H1 (cell line): ENCODE data around the gene MRPS35.

ENCODE experiments used
- BACH1 ChIP-seq: IDR thresholded peaks from 2 replicates; pipeline ENCODE4 v1.6.1; 2012; ENCODE audit warnings: low read length, improper control_type of control experiment
- CTCF ChIP-seq, 3 experiments: IDR thresholded peaks; 1 replicate in 2 of 3; 2 replicates in 1 of 3; pipeline versions ENCODE4 v1.5.1 to v1.6.1; 2011; ENCODE audit warnings: low read length in 3 of 3, mild to moderate bottlenecking in 3 of 3, inconsistent platforms in 2 of 3, low read depth in 1 of 3, moderate library complexity in 1 of 3; ENCODE audit not compliant: insufficient read depth in 1 of 3; ENCODE audit errors: control extremely low read depth in 1 of 3
- GABPA ChIP-seq: IDR thresholded peaks from 2 replicates; pipeline ENCODE4 v1.6.1; 2011; ENCODE audit warnings: mild to moderate bottlenecking, low read length, moderate library complexity, borderline replicate concordance; ENCODE audit not compliant: insufficient read depth
- POLR2A ChIP-seq, 2 experiments: IDR thresholded peaks; 1 replicate in 1 of 2; 2 replicates in 1 of 2; pipeline ENCODE4 v1.6.1; 2011; ENCODE audit warnings: low read depth in 2 of 2, low read length in 2 of 2, mild to moderate bottlenecking in 2 of 2; ENCODE audit errors: control extremely low read depth in 1 of 2
- RNF2 ChIP-seq: fragments of 200-900, 300-1000 bp; sonication (generic); IDR thresholded peaks from 2 replicates; pipeline ENCODE4 v1.7.1; 2016; ENCODE audit warnings: borderline replicate concordance, low read depth, mild to moderate bottlenecking, antibody characterized with exemption, low read length; ENCODE audit not compliant: poor library complexity, severe bottlenecking; ENCODE audit errors: missing control alignments
- RXRA ChIP-seq: IDR thresholded peaks from 2 replicates; pipeline ENCODE4 v1.6.1; 2011; ENCODE audit warnings: low read depth, mild to moderate bottlenecking, low read length, moderate library complexity; ENCODE audit not compliant: insufficient read depth

GRCh38 chr12:27766587-27766986 is 56.0 kb downstream of the MRPS35 start:
- no peak for TF ChIP-seq POLR2A (IDR thresholded peaks at IDR 0.05; ENCODE audit: control extremely low read depth in 1 of 2, low read depth in 2 of 2, low read length in 2 of 2)
- TF ChIP-seq BACH1, result no peak
- no peak for TF ChIP-seq GABPA
- no peak for TF ChIP-seq RXRA
- no peak for TF ChIP-seq RNF2
- TF ChIP-seq CTCF (IDR thresholded peaks at IDR 0.05; ENCODE audit: control extremely low read depth in 1 of 3, insufficient read depth in 1 of 3, low read depth in 1 of 3, low read length in 3 of 3), result no peak
